Esophagus muscularis mucosa (tissue), 3 donors: ENCODE results near the gene AOAH.

Source experiments
- CTCF ChIP-seq, 3 experiments: fragments of 200-600 bp in 2 of 3; fragments of 450-650 bp in 1 of 3; sonication (generic) in 2 of 3; IDR thresholded peaks; one replicate each; pipeline ENCODE4 v1.5.1; 2017 to 2019; ENCODE audit warnings: antibody characterized with exemption in 3 of 3, mild to moderate bottlenecking in 2 of 3, moderate library complexity in 1 of 3
- POLR2A ChIP-seq: fragments of 450-650 bp; IDR thresholded peaks from one replicate; pipeline ENCODE4 v1.6.1; 2017; ENCODE audit warnings: antibody characterized with exemption, moderate library complexity, mild to moderate bottlenecking, low read depth
- POLR2AphosphoS5 ChIP-seq, 2 donors: sonication (generic); formaldehyde crosslinking; IDR thresholded peaks; one replicate each; pipeline ENCODE4 v1.6.1; 2017; ENCODE audit warnings: antibody characterized with exemption in 2 of 2

DNA sequence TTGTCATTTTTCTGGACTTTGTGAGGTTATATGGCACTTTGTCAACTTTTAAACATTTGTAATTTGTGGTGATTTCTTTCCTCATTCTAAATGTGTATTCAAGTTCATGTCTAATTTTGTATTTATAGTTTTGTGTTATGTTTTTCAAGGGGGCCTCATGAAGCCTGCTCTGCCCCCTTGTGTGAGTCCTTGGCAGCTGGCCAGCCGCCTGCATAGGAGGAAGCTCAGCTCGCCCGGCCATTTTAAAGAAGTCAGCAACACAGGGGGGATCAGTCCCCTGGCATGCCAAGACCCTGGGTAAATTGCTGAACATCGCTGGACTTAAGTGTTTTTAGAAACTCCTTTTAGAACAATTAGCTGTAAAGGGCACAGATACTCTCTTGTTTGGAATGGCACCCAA, 211.7 kb downstream of the AOAH start:
- TF ChIP-seq CTCF (IDR thresholded peaks at IDR 0.05) (no peak), POLR2AphosphoS5 (IDR thresholded peaks at IDR 0.05) (no peak), POLR2A (no peak)
